GM18868 (cell line): ENCODE measurements around the gene SNAI3.

Source experiments
- ATAC-seq: cut with Tn5 transposase; IDR thresholded peaks from one replicate; pipeline ENCODE4 v1.9.1; 2021; ENCODE audit warnings: mild to moderate bottlenecking, moderate library complexity; ENCODE audit not compliant: unreplicated experiment

The SNAI3 gene

DNA sequence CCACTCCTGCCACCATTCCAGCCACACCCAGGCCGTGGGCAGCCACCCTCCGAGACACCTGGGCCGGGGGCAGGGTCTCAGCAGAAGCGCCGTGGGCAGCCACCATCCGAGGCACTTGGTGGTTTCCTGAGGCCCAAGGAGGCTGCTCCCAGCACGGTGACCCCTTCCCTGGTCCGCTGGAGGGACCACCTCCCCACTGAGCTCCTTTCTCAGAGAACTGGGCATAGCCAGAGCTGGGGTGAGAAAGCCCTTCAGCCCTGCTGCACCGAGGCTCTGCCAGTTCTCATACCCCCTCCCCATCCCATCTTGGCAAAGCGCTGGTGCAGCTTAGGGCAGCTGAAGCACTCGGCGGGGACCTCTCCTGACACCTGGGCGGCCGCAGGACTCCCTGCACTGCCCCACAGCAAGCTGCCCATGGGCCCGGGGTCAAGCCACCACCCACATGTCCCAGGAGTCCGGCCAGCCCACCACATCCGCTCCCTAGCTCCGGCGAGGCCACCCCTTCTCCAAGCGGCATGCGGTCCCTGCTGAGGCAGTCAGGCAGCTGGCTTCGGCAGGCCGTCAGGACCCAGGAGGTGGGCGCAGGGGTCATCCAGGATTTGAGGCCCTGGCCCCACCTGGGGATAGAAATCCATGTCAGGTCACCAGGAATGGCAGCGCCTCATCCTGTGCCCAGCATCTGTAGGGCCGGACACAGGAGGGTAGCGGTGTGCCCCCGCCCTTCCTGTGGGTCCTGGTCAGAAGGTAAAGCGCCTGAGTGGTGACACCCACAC, 34.1 kb downstream of the SNAI3 start:
- ATAC-seq = no peak

DNA sequence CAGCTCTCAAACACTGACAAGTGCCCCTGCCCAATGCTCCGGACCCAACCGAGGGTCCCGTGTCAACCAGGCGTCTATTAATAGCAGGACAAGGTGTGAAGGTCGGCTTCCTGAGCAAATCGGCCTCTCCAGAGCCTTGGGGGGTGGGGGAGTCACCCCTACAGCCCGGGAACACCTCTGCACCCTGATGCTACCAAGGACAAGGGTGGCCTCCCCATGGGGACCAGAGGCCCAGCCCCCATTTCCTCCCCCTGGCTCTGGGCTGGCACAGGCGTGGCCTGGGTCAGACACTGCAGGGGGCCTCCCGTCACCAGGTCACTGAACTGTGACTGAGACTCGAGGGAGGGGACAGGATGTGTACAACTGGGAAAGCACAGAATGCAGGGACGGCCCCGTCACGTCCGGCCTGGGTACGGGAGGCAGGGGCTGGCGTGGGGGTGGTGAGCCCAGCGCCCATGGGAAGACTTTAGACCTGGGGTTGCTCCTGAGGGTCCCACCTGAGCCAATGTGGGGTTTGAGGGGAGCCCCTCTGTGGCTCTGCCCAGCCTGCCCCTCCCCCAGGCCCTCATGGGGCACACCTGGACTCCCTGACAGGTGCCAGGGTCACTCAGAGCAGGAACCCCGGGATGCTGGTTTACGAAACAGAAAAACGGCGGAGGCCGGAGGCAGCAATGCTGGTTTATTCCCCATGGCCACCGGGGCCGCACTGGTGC, 34.9 kb downstream of the SNAI3 start:
- ATAC-seq = peak; percentile 79

DNA sequence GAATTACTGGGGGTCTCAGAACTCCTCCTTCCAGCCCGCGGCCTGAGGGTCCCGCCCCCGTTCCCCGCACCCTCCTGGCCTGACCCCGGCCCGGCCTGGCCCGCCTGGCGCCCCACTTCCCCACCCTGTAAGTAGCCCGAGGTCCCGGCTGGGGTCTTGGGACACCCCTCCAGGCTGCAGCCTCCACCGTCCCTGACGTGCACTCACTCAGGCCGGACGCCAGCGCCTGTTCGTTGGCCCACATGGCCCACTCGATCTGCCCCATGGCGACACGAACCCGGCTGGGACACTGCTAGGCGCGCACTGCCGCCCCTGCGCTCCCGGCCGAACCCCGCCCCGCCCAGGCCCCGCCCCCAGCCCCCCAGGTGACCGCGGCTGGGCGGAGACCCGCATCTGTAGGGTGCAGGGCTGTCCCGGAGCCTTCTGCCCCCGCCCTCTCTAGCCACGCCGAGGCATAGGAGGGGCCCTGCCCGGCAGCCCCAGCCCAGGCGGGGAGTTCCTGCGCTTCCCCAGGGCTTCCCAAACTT, 35.5 kb downstream of the SNAI3 start, which contains the start of gene CYBA:
Gene CYBA, minus strand, starts transcription at position 305 of the 527 bp plus-strand sequence. Its CDS starts 40 bp downstream, at position 265.
- peak; percentile 74 for ATAC-seq

DNA sequence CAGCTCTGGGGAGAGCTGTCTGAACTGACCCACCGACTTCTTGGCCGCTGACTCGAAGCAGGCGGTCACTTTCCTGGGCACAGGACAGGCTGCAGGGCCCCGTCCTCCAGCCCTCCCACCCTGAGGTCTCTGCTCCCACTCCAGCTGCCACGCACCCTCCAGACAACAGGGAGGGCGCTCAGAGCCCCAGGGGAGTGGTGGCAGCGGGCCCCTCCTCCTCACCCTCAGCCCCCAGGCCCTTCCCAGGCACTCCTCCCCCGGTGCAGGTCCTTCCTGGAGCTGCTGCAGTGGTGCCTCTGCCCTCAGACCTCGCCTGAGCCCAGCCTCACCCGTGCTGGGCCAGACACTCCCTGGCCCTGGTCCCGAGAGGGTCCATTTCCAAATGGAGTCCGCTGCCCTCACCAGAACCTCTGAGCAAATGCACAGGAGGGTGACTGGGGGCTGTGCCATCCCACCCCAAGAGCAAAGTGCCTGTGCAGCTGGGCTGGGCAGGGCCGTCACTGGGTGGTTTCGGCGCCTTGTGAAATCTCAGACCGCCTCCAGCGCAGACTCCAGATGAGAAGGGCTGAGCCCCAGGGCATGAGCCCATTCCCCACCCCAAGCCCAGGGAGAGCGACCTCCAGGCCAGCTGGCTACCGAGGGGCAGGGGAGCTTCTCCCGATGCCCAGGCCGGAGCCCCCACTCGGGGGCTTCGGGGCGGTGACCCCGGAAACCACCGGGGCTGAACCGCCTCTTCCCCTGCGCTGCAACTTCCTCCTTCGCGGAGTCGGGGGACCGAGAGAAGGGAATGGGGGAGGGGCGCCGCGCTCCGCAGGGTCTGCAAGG, 36.2 kb downstream of the SNAI3 start:
- no peak for ATAC-seq

DNA sequence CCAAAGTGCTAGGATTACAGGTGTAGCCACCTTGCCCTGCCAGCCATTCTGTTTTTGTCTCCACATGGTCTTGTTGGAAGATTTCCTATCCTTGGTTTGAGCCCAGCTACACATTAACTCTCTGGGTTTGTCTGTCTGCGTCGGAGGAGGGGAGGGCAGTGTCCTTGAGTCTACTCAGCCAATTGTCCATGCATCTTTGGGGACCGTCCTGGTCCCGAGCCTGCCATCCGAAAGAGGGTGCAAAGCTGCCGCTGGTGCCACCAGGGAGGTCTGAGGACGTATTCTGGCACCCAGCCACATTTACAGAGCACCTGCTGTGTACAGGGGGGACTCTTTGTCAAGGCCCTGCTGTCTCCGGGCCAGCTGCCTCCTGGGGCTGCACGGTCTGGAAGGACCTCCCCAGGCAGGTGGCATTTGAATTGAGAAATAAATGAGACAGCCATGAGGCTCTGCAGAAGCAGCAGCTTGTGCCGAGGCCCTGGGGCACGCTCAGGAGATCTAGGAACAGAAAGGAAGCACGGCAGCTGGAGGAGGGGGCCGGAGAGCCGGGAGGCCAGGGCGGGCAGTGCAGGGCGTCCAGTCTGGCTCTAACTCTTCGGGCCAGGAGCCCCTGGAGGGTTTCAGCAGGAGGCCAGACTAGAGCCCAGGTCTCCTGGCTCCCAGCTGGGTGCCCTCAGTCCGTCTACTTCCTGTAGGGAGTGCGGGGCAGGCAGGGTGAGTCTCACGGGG, 36.9 kb downstream of the SNAI3 start:
- ATAC-seq = no peak

DNA sequence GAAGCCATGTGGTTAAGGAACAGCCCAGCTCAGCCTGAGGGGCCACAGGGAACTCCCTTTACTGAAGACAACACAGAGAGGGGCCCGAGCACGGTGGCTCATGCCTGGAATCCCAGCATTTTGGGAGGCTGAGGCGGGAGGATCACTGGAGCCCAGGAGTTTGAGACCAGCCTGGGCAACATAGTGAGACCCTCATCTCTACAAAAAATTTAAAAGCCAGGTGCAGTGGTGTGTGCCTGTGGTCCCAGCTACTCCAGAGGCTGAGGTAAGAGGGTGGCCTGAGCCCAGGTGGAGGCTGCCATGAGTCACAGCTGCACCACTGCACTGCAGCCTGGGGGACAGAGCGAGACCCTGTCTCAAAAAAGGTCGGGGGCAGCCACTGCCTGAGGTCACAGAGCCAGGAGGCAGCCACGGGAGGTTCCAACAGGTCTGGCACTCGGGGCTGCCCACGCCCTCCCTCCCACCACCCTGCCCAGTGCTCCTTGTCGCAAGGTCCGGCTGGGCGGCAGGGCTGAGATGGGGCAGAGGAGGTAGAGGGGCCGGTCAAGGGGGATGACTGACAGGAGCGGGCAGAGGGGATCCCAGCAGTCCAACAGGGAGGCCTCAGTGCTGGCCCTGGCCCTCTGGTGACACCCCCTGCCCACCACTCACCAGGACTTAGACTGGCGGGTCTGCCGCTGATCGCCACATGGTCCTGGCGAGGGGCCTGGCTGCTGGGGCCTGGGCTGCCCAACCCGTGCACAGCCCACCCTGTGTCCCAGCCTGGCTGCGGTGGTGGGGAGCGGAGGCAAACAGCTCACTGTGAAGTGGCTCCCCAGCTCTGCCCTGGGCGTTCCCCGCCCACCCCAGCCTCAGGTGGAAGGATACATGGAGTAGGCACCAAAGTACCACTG, 38.9 kb downstream of the SNAI3 start:
- no peak for ATAC-seq

DNA sequence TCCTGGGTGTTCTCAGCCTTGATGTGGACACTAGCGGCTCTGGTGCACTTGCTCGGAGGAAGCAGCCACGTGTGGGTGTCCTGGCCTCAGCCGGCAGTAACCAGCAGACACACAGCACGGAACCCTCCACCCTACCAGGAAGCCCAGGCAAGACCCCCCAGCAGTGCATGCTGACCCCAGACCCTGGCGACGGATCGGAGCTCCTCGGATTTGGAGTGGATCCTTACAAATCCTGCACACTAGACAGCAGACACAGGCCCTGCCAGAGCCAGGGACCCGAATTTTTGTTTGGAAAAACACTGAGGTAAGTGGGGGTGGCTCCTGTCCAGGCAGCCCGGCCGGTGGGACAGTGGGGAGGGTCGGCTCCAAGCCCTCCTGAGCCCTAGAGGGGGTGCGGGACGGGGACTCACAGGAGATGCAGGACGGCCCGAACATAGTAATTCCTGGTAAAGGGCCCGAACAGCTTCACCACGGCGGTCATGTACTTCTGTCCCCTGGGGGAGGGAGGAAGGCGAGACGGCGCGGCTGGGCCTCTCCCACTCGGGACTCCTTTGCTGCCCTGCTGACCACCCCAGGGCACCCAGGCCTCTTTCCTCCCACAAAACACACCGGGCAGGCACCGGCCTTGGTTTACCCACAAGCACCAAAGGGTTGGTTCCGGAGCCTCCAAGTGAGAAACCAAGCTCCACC, 39.8 kb downstream of the SNAI3 start:
- no peak for ATAC-seq

DNA sequence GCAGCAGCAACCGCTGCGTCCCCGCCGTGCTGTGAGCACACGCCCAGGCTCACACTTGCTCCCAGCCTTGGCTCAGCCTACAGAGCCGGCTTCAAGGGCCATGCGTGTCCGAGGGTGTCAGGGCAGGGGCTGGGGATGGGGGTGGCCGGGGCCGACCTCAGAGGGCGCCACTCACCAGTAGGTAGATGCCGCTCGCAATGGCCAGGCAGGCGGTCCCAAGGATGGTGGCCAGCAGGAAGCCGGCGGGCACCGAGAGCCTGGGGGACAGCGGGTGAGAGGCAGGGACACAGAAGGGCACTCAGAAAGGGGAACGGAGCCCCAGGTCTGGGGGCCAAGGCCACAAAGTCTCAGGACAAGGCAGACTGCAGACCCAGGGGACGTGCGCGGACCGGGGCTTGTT, 40.4 kb downstream of the SNAI3 start:
- no peak for ATAC-seq

DNA sequence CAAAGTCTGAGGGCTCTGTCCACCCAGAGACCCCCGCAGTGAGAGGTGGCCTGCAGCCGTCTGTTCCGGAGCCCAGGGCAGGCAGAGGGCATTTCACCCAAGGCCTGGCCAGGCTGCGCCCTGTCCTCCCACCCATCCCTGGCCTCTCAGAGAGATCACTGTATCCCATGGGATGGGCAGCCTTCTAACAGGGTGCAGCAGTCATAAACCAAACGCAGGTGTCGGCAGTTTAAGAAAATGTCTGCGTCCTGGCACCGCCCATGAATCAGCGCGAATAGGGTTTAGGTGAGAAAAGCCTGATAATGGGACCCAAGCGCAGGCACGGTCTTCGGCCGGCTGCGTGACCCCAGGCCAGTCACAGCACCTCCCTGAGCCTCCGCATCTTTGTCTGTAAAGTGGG, 40.9 kb downstream of the SNAI3 start:
- no peak for ATAC-seq

DNA sequence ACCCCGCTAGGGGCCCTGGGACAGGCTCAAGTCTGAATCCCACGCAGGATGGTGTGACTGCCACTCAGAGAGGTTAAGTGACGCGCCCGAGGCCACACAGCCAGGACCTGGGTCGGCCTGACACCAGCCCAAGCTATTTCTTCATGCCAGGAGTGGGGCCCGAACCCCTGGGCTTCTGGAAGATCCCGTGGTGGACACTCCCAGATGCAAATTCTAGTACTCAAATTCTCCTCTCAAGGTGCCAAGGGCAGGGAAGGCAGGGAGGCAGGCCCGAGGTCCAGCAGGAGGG, 42.7 kb downstream of the SNAI3 start:
- ATAC-seq = no peak

DNA sequence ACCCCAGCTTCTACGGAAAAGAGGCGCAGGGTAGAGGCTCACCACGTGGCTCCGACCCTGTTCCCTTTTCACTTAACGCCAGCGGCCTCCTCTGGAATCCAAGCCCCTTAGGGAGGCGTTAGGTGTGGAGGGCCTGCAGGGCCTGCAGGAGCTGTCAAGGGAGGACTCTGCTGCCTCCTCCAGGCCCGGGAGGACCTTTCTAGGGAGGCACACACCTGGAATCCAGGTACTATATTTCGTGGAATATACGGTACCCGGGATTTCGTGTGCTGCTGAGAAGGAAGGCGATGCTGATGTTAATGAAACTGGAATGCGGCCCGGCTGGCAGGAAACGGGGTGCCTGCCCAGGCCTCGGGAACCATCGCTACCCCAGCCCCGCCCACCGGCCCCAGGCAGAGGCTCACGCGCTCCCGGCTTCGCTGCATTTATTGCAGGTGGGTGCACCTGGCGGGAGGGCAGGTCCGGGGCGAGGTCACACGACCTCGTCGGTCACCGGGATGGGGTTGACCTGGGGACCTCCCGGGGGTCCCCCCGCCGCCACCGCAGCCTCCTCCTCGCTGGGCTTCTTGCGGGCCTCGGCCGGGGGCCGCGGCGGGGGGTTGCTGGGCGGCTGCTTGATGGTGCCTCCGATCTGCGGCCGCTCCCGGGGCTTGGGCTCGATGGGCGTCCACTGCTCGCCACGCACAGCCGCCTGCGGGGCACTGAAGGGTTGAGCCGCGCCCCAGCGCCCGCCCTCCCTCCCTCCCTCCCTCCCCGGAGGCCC, 43.2 kb downstream of the SNAI3 start:
- no peak for ATAC-seq

DNA sequence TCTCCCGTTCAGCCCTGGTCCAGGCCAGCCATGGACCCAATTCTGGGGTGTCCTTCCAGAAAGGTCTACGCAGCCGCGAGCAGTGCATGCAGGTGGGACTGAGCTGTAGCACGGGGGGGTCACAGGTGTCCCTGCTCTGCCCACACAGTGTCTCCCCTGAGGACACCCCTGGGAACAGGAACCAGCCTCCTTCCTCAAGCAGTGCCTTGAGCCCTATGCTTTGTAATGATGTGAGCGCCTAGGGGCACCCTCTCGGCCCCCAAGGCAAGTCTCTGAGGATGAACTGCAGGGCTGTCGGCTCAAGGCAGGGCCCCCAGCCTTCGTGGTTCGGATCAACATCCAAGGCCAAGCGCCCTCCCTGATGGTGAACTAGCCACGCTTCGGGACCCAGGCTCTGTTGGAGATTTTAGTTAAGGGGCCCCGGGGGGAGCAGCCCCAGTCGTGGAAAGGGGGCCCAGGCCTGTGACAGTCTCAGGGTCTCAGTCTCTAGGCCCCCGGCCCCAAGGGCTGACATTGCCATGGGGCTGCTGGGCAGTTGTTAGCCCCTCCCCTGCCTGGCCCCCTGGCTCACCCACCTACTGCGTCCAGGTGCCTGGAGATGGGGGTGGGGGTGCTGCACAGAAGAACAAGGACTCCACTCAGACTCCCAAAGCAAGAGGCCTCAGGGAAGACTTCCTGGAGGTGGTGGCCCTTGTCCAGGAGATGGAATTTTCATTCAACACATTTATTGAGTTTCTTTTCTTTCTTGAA, 45.6 kb downstream of the SNAI3 start:
- no peak for ATAC-seq

DNA sequence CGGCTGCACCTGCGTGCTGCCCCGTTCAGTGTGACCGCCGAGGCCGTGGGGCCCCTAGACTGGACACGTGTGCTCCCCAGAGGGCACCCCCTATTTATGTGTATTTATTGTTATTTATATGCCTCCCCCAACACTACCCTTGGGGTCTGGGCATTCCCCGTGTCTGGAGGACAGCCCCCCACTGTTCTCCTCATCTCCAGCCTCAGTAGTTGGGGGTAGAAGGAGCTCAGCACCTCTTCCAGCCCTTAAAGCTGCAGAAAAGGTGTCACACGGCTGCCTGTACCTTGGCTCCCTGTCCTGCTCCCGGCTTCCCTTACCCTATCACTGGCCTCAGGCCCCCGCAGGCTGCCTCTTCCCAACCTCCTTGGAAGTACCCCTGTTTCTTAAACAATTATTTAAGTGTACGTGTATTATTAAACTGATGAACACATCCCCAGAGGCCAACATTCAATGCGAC, 46.2 kb downstream of the SNAI3 start:
- no peak for ATAC-seq

DNA sequence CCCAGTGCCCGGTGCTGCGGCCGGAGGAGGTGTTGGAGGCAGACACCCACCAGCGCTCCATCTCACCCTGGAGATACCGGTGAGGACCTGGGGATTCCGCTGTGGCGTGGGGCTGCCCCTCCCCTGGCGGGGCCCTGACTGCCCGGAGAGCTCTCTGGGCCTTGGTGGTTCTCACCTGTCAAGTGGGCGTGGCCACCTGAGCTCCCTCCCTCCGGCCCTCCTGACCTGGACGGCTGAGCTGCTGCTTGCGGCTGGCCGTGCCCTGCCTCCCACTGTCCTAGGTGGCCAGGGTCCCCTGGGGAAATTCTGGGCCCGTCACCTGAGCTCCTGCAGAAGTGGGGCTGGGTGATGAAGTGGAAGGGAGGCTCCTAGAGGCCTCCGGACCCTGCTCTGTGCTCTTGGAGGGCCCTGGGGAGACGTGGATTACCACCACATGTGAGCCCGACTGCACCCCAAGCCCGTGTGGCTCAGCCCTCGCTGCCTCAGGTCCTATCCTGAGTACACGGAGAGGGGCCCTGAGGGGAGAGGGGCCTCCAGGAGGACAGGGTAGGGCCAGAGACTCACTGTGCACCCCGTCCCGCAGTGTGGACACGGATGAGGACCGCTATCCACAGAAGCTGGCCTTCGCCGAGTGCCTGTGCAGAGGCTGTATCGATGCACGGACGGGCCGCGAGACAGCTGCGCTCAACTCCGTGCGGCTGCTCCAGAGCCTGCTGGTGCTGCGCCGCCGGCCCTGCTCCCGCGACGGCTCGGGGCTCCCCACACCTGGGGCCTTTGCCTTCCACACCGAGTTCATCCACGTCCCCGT, 46.9 kb downstream of the SNAI3 start:
- ATAC-seq = no peak

DNA sequence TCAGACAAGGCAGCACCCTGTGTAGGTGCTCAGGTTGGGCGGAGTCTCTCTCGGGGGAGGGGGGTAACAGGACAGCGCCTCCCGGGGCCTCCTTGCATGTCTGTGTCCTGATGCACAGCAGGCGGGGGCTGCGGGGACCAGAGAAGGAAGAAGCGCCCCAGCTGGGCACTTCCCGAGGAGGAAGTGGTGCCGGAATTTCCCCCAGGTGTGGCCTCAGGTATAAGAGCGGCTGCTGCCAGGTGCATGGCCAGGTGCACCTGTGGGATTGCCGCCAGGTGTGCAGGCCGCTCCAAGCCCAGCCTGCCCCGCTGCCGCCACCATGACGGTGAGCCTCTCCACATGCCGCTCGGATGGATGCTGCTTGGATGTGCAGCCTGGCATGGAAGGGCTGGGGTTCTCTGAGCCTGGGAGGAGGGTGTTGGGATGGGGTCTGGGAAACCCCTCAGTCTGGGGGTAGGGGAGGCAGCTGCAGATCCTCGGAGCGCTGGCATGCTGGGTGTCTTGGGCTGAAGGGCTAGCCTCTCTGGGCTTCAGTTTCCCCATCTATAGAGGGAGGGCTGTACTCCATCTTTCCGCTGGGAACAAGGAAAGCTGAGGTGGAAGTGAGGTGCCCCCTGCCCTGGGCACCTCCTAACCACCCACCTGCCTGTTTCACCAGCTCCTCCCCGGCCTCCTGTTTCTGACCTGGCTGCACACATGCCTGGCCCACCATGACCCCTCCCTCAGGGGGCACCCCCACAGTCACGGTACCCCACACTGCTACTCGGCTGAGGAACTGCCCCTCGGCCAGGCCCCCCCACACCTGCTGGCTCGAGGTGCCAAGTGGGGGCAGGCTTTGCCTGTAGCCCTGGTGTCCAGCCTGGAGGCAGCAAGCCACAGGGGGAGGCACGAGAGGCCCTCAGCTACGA, 47.7 kb downstream of the SNAI3 start, which contains the start of gene IL17C:
Gene IL17C, plus strand, starts transcription at position 250 of the 908 bp plus-strand sequence. Its CDS starts 70 bp downstream, at position 320.
- no peak for ATAC-seq
